CD4-positive, alpha-beta T cell treated with Interleukin-17A for 4 hours (primary cell): ENCODE results near the gene CHRNA3.
A peak's percentile ranks its signal among the peaks of the same experiment; 100 is the strongest.

ENCODE experiments used
- DNase-seq: peaks from one replicate; pipeline ENCODE4 v3.0.0-alpha.2; 2020; ENCODE audit warnings: mixed read lengths

The CHRNA3 gene

GRCh38 chr15:78620527-78621421 is at the start of gene CHRNA3:
TSS of gene CHRNA3 (minus strand) at chr15:78620996. CDS start at chr15:78620794, 202 bp downstream.
- no peak for DNase-seq

GRCh38 chr15:78668987-78669386 is 48.2 kb upstream of the CHRNA3 start:
- no peak for DNase-seq

DNA sequence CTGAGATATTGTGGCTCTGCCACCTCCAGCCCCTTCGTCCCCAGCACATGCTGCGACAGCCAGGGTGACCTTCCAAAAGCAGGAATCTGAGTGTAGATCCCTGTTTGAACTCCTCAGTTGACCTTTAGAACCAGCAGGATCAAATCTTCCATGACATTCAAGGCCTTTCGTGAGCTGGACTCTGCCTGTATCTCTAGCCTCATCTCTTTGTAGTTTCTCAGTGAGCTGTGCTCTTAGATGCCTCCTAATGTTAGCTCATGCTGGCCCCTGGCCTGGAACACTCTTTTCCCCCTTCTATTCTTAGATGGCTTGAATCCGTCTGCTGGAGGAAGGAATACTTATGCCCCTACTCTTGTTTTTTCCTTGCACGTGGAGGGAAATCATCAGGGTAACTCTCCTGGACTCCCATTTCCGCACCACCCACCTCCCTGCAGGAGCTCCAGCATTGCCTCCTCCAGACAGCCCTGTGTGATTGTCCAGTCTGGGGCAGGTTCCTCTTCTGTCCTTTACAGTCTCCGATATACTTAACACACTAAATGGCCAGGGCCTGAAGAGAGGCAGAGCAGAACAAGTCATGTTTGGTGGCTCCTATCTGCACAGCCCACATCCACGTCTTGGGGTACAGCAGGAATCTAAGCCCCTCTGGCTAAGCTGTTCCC is 46.9 kb upstream of the CHRNA3 start:
- DNase-seq = no peak

- DNase-seq = no peak
Observed at GRCh38 chr15:78666010-78666409, 45.2 kb upstream of the CHRNA3 start.

DNA sequence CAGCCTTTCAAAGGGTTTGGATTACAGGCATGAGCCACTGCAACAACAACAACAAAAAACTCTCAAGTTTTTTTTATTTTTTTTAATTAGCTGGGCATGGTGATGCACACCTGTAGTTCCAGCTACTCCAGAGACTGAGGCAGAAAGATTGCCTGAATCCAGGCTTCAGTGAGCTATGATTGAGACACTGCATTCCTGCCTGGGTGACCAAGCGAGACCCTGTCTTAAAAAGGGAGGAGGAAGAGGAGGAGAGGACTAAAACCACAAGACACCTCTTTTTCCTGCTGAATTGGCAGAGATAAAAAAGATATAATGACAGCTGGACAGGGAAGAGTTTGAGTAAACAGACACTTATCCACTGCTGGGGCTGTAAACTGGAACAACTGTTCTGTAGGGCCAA is 42.9 kb upstream of the CHRNA3 start:
- no peak for DNase-seq

GRCh38 chr15:78662028-78662427 is 41.2 kb upstream of the CHRNA3 start:
- DNase-seq = no peak

- no peak for DNase-seq
Observed at GRCh38 chr15:78661001-78661400, 40.2 kb upstream of the CHRNA3 start.

- no peak for DNase-seq
Observed at GRCh38 chr15:78660584-78660983, 39.8 kb upstream of the CHRNA3 start.

- no peak for DNase-seq
Observed at GRCh38 chr15:78658823-78659222, 38.0 kb upstream of the CHRNA3 start.

DNA sequence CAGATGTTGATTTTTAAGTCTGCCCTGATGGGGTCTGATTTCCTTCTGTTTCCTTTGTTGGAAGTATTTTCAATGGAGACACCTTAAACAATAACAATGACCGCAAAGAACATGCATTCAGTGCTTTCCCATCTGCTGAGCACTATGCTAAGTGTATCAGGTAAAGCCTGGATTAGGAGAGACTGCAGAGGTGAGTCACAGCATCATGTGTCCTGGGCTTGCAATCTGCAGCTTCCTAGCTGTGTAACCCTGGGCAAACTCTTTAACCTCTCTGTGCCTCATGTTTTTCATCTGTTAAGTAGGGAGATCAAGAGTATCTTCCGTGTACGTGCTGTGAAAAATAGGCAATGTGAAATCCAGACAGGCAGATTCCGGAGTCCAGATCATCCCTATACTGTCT is 33.5 kb upstream of the CHRNA3 start:
- no peak for DNase-seq

GRCh38 chr15:78651930-78652615 is 31.3 kb upstream of the CHRNA3 start:
- no peak for DNase-seq

- DNase-seq = no peak
Observed at GRCh38 chr15:78651007-78651406, 30.2 kb upstream of the CHRNA3 start.

- no peak for DNase-seq
Observed at GRCh38 chr15:78650022-78650421, 29.2 kb upstream of the CHRNA3 start.

DNA sequence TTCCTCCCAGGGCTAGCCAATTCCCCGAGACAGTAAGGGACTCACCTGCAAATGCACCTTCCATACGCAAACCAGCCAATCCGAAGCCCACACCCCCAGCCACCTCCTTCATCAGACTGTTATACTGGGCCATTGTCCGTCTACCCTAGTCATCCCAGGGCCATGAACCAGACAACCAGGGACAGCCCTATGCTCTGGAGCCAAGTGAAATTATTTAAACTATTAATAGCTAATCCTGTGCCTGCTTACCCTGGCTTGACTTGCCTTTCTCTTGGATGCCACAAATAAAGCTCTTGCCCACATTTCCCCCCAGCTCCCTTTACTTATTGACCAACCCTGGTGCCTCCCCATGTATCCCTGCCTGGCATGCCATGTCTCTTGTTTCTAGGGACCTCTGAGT is 24.2 kb upstream of the CHRNA3 start:
- no peak for DNase-seq

GRCh38 chr15:78642331-78642730 is 21.5 kb upstream of the CHRNA3 start:
- no peak for DNase-seq

DNA sequence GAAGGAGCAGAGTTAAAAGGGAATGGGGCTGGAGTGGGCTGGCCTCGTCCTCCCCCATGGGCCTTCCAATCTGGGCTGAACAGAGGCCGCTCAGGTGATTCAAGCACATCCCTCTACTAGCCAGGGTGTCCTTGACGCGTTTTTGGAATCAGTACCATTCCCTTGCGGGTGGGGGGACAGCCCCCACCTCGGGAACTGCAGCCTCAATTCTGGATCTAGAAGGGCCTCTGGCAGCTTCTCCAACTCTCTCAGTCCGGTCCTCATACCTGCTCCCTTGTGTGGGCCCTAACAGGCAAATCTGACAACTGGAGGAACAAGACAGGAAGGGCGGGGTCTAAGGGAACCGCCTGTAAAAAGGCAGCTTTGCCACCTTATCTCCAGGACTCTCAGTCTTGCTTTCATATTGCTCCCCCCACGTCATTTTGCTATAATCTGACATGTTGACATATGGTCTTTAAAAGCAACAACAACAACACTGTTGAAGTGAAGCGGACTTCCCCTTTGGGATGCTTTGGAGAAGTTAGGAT is 21.0 kb upstream of the CHRNA3 start:
- DNase-seq = no peak

GRCh38 chr15:78641102-78641748 is 20.4 kb upstream of the CHRNA3 start, which contains the start of gene CHRNB4:
TSS of gene CHRNB4 (minus strand) at chr15:78641210. CDS start at chr15:78641133, 77 bp downstream.
- DNase-seq = peak; percentile 28

- DNase-seq = no peak
Observed at GRCh38 chr15:78640527-78641101, 19.8 kb upstream of the CHRNA3 start.

DNA sequence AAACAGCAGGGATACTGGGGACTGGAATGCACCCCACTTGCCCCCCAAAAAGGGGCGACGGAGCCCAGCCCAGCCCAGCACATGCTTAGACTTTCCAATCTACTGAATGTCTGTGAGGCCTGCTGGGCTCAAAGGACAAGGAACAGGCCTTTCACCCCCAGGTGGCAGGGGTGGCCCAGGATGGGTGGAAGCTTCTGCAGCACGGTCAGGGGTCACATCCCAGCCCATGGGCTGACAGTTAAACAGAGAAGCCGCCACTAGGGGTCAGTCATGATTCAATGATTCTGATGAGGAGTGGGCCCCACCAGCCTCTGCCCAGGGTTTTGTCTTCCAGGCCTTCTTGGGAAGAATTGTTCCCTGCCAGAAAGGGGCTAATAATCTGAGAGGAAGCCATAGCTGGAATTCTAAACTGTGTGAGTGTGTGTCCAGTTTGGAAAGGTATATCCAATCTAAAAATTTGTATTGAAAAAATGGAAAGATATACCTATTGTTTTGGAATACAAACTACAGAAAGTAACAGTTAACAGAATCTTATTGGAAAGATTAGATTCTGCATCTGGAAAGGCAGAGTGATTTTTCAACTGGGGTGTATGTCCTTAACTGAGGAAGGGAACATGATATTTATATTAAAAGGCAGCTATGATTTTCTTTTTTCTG is 18.0 kb upstream of the CHRNA3 start:
- peak; percentile 65 for DNase-seq

DNA sequence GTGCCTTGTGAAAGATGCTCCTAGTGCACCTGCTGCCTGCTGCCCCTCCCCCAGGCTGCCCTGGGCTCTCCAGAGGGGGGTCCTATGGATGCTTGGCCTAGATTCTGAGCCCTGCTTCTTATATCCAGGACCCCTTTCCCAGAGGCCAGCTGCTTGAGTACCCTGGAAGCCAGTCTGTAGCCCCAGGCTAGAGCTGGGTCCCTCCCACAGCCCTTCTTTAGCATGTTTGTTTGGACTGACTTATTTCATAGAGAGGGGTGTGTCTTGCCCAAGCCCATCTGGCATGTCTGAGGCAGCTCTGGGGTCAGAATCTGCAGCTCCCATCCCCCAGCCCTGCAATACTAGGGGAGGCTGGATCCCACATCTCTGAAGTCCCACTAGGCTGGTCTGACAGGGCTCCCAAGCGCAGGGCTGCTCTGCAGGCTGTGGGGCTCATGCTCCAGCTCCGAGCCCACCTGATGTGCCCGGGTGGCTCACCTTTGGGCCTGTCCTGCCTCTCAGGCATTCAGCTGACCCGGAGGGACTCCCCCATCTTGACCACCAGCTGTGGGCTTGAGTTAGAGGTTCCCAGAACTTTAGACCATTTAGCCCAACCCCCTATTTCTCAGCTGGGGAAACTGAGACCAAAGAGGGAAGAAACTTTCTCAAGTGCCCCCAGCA is 17.1 kb upstream of the CHRNA3 start:
- no peak for DNase-seq

DNA sequence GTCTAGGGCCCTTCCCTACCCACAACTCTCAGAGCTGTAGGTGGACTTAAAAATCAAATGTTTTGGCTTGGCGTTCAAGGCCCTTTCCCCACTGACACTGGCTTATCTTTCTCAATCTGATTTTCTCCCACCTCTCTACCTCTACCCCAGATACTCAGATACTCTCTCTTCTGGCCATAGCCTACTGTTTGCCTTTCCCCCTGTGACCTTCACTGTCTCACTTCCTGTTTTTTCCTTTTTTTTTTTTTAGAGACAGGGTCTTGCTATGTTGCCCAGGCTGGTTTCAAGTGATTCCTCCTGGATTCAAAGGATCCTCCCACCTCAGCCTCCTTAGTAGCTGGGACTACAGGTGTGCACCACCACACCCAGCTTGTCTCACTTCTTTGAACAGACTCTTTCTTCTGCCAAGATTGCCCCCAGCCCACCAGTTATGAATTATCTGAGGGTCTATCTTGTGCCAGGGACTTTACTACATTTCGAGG is 15.6 kb upstream of the CHRNA3 start:
- DNase-seq = no peak
